Activated T-helper 17 cell treated with anti-CD3 and anti-CD28 coated beads, Interleukin-2, amount 50 U/mL, for 72 hours (primary cell): ENCODE results near the gene TNFAIP3. TPM values are rescaled to one million over a fixed set of nuclear protein-coding genes. Genes with fewer than 3 reads are reported as not detected.

Experiments
- ATAC-seq: fragments of 150-1000 bp; cut with Tn5 transposase; replicated peaks from 2 replicates; pipeline ENCODE4 v1.10.0; 2021; ENCODE audit warnings: mild to moderate bottlenecking, moderate library complexity
- H3K27ac Mint-ChIP-seq: one replicate; pipeline ENCODE4 v1.8.0; 2022; ENCODE audit warnings: mixed read lengths
- H3K27me3 Mint-ChIP-seq: one replicate; pipeline ENCODE4 v1.8.0; 2022; ENCODE audit warnings: mixed read lengths
- H3K36me3 Mint-ChIP-seq: one replicate; pipeline ENCODE4 v1.8.0; 2022; ENCODE audit warnings: low read depth, mild to moderate bottlenecking, mixed read lengths
- H3K4me1 Mint-ChIP-seq: one replicate; pipeline ENCODE4 v1.8.0; 2022; ENCODE audit warnings: mixed read lengths
- H3K4me3 Mint-ChIP-seq: one replicate; pipeline ENCODE4 v1.8.0; 2022; ENCODE audit warnings: mild to moderate bottlenecking, mixed read lengths
- H3K9me3 Mint-ChIP-seq: one replicate; pipeline ENCODE4 v1.8.0; 2022; ENCODE audit warnings: mixed read lengths
- total RNA-seq, 2 donors: library from RNA; stranded (reverse); gene quantifications; one replicate each; pipeline ENCODE4 v1.2.3, GENCODE V29; 2022

TNFAIP3 gene
- total RNA-seq, 2 donors from 2014 or later, result 254 to 663 TPM

DNA sequence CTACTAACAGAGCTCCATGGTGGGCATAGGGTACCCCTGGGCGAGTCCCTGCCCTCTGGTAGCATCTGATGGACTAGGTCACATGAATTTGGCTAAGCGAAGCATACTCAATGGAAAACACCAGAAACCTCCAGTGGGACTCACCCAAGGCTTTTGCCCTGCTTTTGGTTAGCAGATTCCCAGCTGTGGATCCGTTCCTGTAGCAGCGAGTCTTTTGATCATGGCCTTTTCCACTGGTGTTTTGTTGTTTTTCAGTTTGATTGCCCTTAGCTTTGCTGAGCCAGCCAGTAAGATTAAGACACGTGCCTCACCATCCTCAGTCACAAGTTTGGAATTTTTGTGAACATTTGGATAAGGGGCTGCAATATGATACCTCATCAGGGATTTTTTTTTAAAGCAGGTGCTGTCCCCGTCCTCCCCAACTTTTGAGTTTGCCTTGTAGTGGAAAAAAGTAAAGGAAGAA is 8.0 kb downstream of the TNFAIP3 start:
- Mint-ChIP-seq H3K4me3 (peak overlapping the region; percentile 95), H3K9me3 (no peaks in the 10 kb centered on the region), H3K4me1 (peaks cover 24% of the 10 kb centered on the region), H3K27me3 (no peaks in the 10 kb centered on the region), H3K36me3 (peaks cover 100% of the 10 kb centered on the region), H3K27ac (peak overlapping the region; percentile 95)
- ATAC-seq, result no peak

- no peak for ATAC-seq
- peaks cover 24% of the 10 kb centered on the region for H3K4me1 Mint-ChIP-seq
- H3K4me3 Mint-ChIP-seq, result peak overlapping the region; percentile 95
- H3K36me3 Mint-ChIP-seq, result peaks cover 100% of the 10 kb centered on the region
- H3K27ac Mint-ChIP-seq, result peak overlapping the region; percentile 95
- H3K9me3 Mint-ChIP-seq, result no peaks in the 10 kb centered on the region
- no peaks in the 10 kb centered on the region for H3K27me3 Mint-ChIP-seq
Measured at GRCh38 chr6:137875606-137876005, 8.5 kb downstream of the TNFAIP3 start.

GRCh38 chr6:137876547-137876946 is 9.5 kb downstream of the TNFAIP3 start:
- peaks cover 100% of the 10 kb centered on the region for H3K36me3 Mint-ChIP-seq
- peak overlapping the region; percentile 84 for H3K27ac Mint-ChIP-seq
- no peak for ATAC-seq
- no peaks in the 10 kb centered on the region for H3K9me3 Mint-ChIP-seq
- peaks cover 24% of the 10 kb centered on the region for H3K4me1 Mint-ChIP-seq
- no peaks in the 10 kb centered on the region for H3K27me3 Mint-ChIP-seq
- H3K4me3 Mint-ChIP-seq, result peak overlapping the region; percentile 95

DNA sequence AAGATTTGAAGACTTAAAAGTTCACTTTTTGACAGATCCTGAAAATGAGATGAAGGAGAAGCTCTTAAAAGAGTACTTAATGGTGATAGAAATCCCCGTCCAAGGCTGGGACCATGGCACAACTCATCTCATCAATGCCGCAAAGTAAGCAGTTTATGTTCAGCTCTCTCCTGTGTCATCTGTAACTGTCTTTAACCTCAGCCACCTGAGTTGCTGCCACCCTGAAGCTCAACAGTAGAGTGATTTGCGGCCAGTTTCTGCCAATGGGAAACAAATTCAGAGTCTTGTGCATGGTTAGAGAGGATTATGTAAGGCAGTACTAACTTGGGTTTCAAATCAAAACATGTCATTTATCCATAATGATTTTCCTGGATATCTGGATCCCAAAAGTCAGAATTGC is 10.1 kb downstream of the TNFAIP3 start:
- Mint-ChIP-seq H3K4me3 (peak overlapping the region; percentile 95), H3K4me1 (peaks cover 24% of the 10 kb centered on the region), H3K36me3 (peaks cover 100% of the 10 kb centered on the region), H3K27ac (peak overlapping the region; percentile 84), H3K9me3 (no peaks in the 10 kb centered on the region), H3K27me3 (no peaks in the 10 kb centered on the region)
- no peak for ATAC-seq

GRCh38 chr6:137877606-137878005 is 10.5 kb downstream of the TNFAIP3 start:
- Mint-ChIP-seq H3K9me3 (no peaks in the 10 kb centered on the region), H3K27ac (peak overlapping the region; percentile 84), H3K4me3 (peak overlapping the region; percentile 95), H3K4me1 (peaks cover 28% of the 10 kb centered on the region), H3K27me3 (no peaks in the 10 kb centered on the region), H3K36me3 (peaks cover 100% of the 10 kb centered on the region)
- no peak for ATAC-seq

- Mint-ChIP-seq H3K27me3 (no peaks in the 10 kb centered on the region), H3K4me3 (peak overlapping the region; percentile 95), H3K4me1 (peaks cover 29% of the 10 kb centered on the region), H3K36me3 (peaks cover 100% of the 10 kb centered on the region), H3K27ac (peak overlapping the region; percentile 84), H3K9me3 (no peaks in the 10 kb centered on the region)
- no peak for ATAC-seq
Measured at GRCh38 chr6:137878029-137878428, 11.0 kb downstream of the TNFAIP3 start.

GRCh38 chr6:137878486-137879285 is 11.6 kb downstream of the TNFAIP3 start:
- no peak for ATAC-seq
- H3K4me3 Mint-ChIP-seq, result peak overlapping the region; percentile 95
- H3K36me3 Mint-ChIP-seq, result peaks cover 100% of the 10 kb centered on the region
- no peaks in the 10 kb centered on the region for H3K9me3 Mint-ChIP-seq
- peaks cover 33% of the 10 kb centered on the region for H3K4me1 Mint-ChIP-seq
- peak overlapping the region; percentile 84 for H3K27ac Mint-ChIP-seq
- H3K27me3 Mint-ChIP-seq, result no peaks in the 10 kb centered on the region

DNA sequence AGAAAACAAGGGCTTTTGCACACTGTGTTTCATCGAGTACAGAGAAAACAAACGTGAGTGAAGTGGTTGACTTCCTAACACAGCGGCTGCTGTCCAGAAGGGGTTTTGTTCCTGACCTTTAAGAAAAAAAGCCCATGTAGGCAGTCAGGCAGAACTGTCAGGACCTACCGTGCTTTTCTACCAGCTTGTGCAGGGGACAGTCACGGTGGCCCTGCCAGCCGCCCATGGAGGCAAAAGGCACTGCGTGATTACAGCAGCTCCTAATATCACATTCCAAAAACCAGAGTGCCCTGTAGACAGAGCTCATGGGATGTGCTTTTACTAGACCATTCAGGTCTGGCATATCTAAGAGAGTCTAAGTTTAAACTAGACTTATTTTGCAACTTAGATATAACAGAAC is 12.2 kb downstream of the TNFAIP3 start:
- peak overlapping the region; percentile 95 for H3K4me3 Mint-ChIP-seq

DNA sequence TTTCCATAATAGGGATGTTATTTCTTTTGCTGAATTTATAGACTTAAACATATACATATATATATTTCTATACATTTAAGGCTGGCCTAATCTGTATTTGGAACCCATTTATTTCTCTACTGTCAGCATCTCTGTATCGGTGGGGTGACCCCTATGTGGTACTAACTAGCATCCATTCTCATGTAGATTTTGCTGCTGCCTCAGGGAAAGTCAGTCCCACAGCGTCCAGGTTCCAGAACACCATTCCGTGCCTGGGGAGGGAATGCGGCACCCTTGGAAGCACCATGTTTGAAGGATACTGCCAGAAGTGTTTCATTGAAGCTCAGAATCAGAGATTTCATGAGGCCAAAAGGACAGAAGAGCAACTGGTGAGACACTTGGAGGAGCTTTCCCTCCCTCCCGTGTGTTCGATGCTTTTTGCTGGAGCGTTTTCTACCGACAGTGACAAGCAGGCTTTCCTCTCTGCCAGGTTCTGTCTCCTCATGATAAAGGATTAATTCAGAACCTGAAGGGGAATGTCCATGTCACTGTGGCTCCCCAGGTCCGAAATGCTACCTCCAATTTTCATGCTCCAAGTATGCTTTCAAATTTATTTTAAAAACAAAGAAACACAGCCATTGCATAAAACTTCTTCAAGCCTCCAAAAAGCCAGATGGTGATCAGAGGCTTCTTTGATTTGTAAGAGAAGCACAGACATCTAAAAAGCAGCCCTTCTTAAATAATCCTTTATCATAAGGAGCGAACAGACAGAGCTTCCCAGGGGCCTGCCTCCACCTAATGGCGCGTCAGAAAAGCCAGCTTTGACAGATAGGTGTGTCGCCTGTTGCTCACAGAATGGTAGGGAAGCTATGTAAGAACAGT is 13.1 kb downstream of the TNFAIP3 start:
- no peak for ATAC-seq
- H3K27me3 Mint-ChIP-seq, result no peaks in the 10 kb centered on the region
- H3K4me3 Mint-ChIP-seq, result peak overlapping the region; percentile 95
- peak overlapping the region; percentile 84 for H3K27ac Mint-ChIP-seq
- H3K4me1 Mint-ChIP-seq, result peaks cover 26% of the 10 kb centered on the region
- H3K9me3 Mint-ChIP-seq, result no peaks in the 10 kb centered on the region
- H3K36me3 Mint-ChIP-seq, result peaks cover 96% of the 10 kb centered on the region

More for the DNA sequence above, 12.2 kb downstream of the TNFAIP3 start:
- H3K27me3 Mint-ChIP-seq, result no peaks in the 10 kb centered on the region
- no peaks in the 10 kb centered on the region for H3K9me3 Mint-ChIP-seq
- peaks cover 33% of the 10 kb centered on the region for H3K4me1 Mint-ChIP-seq
- peak overlapping the region; percentile 84 for H3K27ac Mint-ChIP-seq
- ATAC-seq, result no peak
- H3K36me3 Mint-ChIP-seq, result peaks cover 99% of the 10 kb centered on the region

DNA sequence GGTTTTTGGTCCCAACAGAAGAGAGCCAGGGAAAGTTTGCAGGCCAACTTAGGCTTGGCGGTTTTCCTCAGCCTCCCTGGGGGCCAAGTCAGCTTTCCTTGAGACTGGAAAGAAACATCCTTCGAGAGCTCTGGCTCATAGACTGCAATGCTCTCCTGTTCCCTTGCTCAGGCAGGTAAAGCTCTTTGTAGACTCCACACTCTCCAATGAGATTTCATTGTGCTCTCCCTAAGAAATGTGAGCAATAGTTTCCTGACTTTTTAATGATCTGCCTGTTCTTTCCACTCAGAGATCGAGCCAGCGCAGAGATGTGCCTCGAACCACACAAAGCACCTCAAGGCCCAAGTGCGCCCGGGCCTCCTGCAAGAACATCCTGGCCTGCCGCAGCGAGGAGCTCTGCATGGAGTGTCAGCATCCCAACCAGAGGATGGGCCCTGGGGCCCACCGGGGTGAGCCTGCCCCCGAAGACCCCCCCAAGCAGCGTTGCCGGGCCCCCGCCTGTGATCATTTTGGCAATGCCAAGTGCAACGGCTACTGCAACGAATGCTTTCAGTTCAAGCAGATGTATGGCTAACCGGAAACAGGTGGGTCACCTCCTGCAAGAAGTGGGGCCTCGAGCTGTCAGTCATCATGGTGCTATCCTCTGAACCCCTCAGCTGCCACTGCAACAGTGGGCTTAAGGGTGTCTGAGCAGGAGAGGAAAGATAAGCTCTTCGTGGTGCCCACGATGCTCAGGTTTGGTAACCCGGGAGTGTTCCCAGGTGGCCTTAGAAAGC is 13.9 kb downstream of the TNFAIP3 start:
- H3K27ac Mint-ChIP-seq, result peak overlapping the region; percentile 84
- H3K27me3 Mint-ChIP-seq, result no peaks in the 10 kb centered on the region
- peak overlapping the region; percentile 95 for H3K4me3 Mint-ChIP-seq
- H3K36me3 Mint-ChIP-seq, result peaks cover 93% of the 10 kb centered on the region
- peaks cover 23% of the 10 kb centered on the region for H3K4me1 Mint-ChIP-seq
- H3K9me3 Mint-ChIP-seq, result no peaks in the 10 kb centered on the region
- ATAC-seq, result peak; percentile 2

DNA sequence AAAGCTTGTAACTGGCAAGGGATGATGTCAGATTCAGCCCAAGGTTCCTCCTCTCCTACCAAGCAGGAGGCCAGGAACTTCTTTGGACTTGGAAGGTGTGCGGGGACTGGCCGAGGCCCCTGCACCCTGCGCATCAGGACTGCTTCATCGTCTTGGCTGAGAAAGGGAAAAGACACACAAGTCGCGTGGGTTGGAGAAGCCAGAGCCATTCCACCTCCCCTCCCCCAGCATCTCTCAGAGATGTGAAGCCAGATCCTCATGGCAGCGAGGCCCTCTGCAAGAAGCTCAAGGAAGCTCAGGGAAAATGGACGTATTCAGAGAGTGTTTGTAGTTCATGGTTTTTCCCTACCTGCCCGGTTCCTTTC is 14.4 kb downstream of the TNFAIP3 start:
- ATAC-seq, result peak; percentile 5

DNA sequence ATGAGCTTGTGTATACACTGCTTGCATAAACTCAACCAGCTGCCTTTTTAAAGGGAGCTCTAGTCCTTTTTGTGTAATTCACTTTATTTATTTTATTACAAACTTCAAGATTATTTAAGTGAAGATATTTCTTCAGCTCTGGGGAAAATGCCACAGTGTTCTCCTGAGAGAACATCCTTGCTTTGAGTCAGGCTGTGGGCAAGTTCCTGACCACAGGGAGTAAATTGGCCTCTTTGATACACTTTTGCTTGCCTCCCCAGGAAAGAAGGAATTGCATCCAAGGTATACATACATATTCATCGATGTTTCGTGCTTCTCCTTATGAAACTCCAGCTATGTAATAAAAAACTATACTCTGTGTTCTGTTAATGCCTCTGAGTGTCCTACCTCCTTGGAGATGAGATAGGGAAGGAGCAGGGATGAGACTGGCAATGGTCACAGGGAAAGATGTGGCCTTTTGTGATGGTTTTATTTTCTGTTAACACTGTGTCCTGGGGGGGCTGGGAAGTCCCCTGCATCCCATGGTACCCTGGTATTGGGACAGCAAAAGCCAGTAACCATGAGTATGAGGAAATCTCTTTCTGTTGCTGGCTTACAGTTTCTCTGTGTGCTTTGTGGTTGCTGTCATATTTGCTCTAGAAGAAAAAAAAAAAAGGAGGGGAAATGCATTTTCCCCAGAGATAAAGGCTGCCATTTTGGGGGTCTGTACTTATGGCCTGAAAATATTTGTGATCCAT is 15.3 kb downstream of the TNFAIP3 start:
- H3K9me3 Mint-ChIP-seq, result no peaks in the 10 kb centered on the region
- peak; percentile 38 for ATAC-seq
- H3K4me3 Mint-ChIP-seq, result peak overlapping the region; percentile 95
- H3K4me1 Mint-ChIP-seq, result peaks cover 34% of the 10 kb centered on the region
- H3K27ac Mint-ChIP-seq, result peak overlapping the region; percentile 84
- peaks cover 78% of the 10 kb centered on the region for H3K36me3 Mint-ChIP-seq
- no peaks in the 10 kb centered on the region for H3K27me3 Mint-ChIP-seq

More for the DNA sequence above, 14.4 kb downstream of the TNFAIP3 start:
- Mint-ChIP-seq H3K27me3 (no peaks in the 10 kb centered on the region), H3K36me3 (peaks cover 87% of the 10 kb centered on the region), H3K4me1 (peaks cover 28% of the 10 kb centered on the region), H3K4me3 (peak overlapping the region; percentile 95), H3K9me3 (no peaks in the 10 kb centered on the region), H3K27ac (peak overlapping the region; percentile 84)

DNA sequence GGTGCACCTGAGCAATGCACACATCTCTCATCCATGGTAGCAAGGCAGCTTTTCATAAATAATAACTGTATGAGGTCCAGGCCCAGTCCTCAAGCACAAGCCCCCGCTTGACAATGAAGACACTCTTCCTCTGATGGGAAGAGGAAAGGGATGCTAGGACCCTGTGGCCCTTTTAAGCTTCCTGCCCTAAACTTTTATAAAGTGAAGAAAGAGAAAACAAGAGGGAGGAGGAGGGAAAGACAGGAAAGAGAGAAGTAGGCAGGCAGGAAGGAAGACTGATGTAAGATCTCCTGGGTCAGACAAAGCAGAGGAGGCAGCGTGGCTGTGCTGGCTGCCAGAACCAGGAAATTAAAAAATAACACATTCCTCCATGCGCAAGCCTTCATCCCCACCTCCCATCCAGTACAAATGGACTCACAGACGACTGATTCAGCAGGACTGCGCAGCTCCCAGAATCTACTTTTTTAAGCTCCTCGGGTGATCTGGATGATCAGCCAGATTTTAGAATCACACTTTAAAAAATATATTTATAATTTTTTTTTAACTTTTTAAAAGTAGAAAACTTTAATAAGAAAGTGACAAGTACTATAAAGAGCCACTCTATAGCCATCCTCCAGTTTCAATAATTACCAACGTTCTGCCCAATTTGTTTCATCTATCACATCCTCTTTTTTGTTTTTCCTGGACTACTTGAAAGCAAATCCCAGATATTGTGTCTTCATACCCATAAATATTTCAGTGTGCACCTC is 16.5 kb downstream of the TNFAIP3 start:
- Mint-ChIP-seq H3K27ac (peak overlapping the region; percentile 85), H3K36me3 (peaks cover 66% of the 10 kb centered on the region), H3K4me1 (peaks cover 29% of the 10 kb centered on the region), H3K9me3 (peaks cover 5% of the 10 kb centered on the region), H3K4me3 (peak overlapping the region; percentile 17), H3K27me3 (no peaks in the 10 kb centered on the region)
- peak; percentile 49 for ATAC-seq
